KBM-7 (cell line): ENCODE data around the gene PLA2G2C.
"Not testable (repeated sequence)": the region's sequence is repeated elsewhere in the genome, so short reads cannot be mapped to it uniquely, and the experiment has no call there.

Experiments used
- DNase-seq: peaks from one replicate; pipeline ENCODE4 v3.0.0-alpha.2; 2015
- in situ Hi-C: fragments of 300-500 bp; cut with MboI; formaldehyde crosslinking; loops from 2 replicates; pipeline ENCODE4 v1.14.3; 2020; ENCODE audit warnings: low sequenced_read_pairs, low pct_unique_long_range_greater_than_20kb, mixed read lengths

PLA2G2C gene

DNA sequence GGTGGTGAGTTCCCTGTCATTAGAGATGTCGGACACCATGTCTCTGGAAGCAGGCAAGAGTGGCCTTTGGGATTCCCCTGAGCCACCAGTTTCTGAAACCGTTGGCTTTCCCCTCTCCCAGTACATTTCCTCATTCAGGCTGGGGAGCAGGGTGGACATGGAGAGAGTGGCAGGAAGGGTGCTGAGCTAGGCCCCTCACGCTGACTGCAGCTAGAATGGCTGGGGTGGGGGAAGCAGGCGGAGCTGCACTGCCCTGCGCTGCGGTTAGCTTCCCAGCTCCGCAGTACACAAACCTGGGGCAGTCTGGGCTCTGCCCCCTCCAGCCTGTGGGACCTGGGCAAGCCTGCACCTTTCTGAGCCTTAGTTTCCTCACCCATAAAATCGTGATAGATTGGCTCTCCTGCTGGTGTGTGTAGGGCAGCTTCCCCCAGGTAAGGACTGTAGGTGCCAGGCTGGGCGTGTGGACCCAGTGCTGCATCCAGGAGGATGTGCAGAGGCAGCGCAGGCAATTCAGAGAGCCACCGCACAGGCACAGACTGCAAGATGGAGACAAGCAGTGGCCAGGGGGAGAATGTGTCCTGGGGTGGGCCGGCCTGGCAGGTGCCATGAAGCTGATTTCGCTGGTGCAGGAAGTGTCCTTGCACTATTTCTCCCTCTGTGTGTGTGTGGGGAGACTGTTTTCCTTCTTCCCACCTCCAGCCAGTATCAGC, 44.2 kb downstream of the PLA2G2C start:
- no peak for DNase-seq
- in situ Hi-C loops, result no loop called here

DNA sequence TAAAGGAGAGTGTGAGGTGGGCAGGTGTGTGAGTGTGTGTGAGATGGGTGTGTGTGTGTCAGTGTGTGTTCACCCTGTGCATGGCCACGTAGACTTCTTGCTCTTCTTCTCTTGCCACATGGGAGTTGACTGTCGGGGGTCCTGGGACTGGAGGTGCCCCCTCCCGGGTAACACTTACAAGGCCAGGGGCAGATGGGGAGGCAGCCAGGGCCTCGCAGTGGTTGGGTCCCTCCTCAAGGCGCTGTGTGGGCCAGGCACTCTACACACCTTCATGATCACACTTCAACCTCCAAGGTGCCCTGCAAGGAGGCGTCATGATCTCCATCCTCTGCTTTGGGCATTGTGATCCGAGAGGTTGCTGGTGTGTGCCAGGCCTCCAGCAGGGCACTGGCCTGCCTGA, 44.9 kb downstream of the PLA2G2C start:
- in situ Hi-C loops, result no loop called here
- no peak for DNase-seq

DNA sequence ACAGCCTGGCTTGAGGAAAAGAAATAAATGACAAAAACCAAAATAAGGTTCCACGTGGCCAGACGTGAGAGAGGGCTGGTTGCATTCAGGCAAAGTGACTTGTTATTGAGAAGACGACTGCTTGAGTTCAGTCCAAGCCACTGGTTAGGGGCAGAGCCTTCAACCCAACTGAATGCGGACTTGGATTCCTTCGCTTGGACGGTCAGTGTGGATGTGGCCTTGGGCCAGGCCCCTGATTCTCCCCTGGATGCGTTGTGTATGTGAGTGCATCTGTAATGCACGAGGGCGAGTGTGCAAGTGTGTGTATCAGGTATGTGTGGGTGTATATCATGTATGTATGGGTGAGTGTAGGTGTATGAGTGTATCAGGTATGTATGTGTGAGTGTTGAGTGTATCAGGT, 45.3 kb downstream of the PLA2G2C start:
- in situ Hi-C loops, result no loop called here
- no peak for DNase-seq

DNA sequence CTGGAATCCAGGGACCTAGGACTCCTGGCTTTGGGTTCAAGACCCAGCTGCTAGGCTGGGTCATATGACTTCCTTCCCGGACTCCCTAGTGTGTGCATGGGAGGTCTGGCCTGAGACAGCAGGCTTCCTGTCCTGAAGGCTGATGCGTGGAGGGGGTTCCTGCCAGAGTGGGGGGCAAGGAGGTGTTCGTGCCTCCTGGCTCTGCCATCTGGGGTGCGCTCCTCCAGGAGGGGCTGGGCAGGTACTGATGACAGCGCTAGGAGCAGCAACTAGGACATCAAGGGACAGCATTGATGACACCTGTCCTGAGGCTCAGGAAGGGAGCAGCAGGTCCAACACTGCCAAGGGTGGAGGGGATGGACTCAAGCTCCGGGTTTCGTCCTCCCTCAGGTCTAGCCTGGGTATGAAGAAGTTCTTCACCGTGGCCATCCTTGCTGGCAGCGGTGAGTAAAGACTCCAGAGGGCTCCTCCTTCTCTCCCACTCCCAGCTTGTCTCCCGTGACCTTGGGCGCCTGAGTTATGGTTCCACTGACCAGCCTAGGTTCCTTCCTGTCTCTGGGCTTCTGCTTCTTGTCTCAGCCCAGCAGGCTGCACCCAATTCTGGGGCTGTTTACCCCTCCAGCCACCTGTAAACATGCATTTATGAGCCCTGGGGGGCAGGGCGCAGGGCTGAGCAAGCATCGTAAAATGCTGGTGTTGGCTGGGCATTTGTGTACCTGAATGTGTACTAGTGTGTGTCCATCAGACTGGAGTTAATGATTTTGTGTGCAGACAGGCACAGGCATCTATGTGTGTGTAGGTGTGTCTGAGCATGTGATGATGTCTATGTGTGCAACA, 46.3 kb downstream of the PLA2G2C start:
- in situ Hi-C loops, result no loop called here
- no peak for DNase-seq

DNA sequence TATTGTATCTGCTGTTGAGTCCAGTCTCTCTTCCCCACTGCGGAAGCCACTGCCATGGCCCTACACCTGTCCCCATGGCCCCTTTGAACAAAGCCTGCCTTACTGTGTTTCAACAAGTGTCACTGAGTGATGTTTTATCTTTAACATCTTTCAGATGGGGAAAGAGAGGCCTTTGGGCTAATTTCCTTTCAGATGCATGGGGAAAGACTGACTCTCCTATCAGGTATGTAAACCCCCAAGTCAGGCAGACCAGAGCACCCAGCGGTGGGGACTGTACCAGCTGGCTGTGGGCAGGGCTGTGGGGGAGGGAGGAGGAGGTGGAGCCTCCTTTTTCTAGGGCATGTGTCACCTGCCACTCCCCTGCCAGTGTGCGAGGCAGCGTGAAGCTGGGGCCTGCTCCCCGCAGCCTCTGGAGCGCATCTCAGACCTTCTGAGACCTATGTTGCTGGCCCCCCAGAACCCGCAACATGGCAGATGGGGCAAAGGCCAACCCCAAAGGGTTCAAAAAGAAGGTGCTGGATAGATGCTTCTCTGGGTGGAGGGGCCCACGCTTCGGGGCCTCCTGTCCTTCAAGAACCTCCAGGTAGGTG, 47.3 kb downstream of the PLA2G2C start, which contains the start of gene PLA2G2F:
TSS of gene PLA2G2F (plus strand) at position 363 of the 590 bp plus-strand sequence. CDS start at position 468, 105 bp downstream.
- no peak for DNase-seq

DNA sequence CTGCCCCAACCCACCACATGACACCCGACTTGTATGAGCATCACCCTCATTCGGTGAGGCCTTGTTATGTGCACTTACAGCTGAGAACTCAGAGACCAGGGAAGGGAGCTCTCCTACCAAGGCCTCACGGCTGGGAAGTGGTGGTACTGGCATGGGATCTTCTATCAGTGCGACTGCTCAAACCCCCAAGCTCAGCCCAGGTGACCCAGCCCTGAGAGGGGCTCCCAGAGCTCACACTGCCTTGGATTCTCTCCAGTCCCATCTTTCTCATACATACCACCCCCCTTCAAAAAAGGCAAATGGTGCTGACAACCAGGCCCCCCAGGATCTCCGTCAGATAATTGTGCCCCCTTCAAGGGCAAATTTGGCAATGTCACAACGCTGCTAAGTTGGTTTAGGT, 48.0 kb downstream of the PLA2G2C start:
- in situ Hi-C loops, result no loop called here
- no peak for DNase-seq

More for the DNA sequence above, 47.3 kb downstream of the PLA2G2C start, which contains the start of gene PLA2G2F:
- in situ Hi-C loops, result no loop called here

DNA sequence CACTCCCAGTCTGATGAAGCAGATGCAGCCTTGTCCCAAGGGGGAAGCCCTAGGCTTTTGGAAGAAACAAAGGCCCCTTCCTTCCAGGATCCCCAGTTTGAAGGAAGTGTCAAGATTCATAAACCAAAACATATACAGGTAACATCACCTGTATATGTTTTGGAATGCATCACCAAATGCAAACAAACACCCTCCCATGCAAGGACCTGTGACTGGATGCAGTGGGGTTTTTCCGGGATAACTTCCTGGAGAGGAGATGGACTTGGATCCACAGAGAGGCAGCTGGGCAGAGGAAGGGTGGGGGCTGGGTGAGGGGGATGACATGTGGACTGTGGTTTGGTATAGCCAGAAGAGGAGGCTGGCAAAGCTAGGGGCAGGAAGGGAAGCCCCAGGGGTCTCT, 48.7 kb downstream of the PLA2G2C start:
- DNase-seq, result no peak
- in situ Hi-C loops, result no loop called here

DNA sequence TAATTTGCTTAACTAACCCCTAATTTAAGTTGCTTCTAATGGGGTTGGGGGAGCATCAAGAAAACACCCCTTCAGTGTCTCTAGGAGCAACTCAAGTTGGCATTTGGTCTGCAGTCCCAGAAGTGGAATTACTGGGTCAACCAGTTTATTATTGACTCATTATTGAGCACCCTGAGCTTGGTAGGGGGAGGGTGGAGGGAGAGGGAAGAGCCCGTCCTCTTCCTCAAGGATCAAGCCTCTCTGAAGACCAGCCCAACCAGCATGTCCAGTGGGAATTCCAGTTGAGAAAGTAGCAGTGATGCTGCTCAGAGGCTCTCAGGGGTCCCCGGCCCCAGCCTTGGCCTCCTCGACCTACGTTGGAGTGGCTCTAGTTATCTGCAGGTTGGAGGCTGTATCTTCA, 49.3 kb downstream of the PLA2G2C start:
- in situ Hi-C loops, result no loop called here
- DNase-seq, result no peak

DNA sequence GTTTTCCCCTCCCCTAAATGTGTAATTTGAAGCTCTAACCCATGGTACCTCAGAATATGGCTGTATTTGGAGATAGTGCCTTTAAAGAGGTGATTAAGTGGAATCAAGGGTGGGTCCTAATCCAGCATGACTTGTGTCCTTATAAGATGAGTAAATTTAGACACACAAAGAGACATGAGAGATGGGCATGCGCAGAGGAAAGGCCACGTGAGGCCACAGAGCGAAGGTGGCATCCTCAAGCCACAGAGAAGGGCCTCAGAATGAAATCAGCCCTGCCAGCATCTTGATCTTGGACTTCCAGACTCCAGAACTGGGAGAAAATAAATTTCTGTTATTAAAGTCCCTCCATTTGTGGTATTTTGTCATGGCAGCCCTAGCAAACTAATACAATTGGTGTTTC, 50.1 kb downstream of the PLA2G2C start:
- no peak for DNase-seq
- in situ Hi-C loops, result no loop called here

DNA sequence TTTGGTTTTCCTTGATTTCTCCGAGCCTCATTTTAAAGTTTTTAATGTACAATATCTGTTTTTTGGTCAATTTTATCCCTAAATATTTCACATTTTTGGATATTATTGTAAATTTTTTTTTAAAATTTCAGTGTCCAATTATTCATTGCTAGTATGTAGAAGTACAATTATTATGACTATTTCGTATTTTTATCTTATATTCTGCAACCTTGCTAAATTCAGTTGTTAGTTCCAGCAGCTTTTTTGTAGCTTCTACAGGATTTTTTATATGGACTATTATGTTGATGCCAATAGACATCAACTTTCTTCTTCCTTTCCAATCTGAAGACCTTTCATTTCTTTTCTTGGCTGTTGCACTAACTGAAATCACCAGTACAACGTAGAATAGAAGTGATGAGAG, 51.3 kb downstream of the PLA2G2C start:
- in situ Hi-C loops, result no loop called here
- no peak for DNase-seq

DNA sequence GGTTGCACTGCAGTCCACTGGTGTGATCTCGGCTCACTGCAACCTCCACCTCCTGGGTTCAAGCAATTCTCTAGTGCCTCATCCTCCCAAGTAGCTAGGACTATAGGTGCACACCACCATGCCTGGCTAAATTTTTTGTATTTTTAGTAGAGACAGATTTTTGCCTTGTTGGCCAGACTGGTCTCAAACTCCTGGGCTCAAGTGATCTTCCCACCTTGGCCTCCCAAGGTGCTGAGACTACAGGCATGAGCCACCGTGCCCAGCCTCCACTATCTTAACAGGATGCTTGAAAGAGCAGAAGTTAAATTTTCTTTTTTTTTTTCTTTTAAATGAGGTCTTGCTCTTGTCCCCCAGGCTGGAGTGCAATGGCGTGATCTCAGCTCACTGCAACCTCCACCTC, 55.8 kb downstream of the PLA2G2C start:
- DNase-seq, in situ Hi-C loops: not testable (repeated sequence)

DNA sequence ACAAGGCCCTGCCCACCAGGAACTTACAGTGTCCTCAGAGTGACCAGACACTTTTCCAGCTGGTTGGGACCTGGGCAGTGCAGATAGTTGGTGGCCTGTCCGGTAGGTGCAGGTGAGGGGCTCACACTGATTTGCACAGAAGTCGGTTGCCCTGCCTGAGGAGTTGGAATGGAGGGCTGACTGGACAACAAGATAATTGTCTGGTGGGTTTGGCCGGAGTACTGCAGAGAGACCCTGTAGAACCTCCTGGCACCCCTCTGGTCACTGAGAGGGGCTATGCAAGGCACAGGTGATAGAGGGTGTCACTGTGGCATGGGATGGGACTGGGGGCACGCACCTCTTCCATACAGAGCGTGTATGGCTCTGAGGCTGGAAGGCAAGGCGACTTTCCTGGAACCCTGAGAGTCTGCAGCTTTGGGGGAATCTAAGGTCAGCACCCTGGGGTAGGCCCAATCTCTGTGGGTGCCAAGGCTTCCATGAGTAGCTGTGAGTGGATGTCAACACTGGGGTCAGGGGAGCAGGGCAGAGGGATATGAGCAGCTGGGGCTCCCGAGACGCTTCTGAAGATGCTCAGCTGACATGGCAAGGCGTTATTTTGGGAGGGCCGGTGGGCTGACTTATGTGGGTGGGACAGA, 59.4 kb downstream of the PLA2G2C start:
- no peak for DNase-seq
- in situ Hi-C loops, result no loop called here

DNA sequence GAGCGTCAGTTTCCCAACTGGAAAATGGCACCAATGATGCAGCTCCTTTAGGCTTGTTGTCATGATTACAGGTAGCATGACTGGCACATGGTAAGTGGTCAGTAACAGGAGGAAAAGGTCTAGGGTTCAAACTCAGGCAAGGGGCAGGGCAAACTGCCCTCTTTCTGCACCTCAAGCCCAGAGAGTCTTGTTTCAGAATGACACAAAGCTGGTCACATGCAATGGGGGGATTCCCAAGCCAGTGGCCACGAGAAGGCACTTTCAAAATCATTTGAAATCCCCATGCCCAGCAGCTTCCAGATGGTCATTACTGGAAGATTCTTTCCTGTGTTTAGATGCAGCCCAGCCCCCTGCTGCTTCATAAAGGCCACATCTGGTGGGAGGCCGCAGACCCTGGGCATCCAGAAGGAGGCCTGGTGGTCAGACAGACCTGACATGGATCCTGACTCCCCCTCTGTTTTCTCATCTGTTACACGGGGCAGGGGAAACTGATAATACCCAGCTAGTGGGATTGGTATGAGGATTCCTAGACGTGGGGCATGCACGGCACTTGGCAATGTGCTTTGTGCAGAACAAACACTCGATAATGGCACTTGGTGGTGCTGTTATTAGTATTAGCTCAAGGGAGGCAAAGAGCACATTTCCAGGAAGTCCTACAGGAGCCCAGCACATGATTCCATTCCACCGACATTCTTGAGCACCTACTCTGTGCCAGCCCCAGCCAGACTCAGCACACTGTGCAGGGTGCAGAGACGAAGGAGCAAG, 60.1 kb downstream of the PLA2G2C start:
- in situ Hi-C loops, result no loop called here
- no peak for DNase-seq

DNA sequence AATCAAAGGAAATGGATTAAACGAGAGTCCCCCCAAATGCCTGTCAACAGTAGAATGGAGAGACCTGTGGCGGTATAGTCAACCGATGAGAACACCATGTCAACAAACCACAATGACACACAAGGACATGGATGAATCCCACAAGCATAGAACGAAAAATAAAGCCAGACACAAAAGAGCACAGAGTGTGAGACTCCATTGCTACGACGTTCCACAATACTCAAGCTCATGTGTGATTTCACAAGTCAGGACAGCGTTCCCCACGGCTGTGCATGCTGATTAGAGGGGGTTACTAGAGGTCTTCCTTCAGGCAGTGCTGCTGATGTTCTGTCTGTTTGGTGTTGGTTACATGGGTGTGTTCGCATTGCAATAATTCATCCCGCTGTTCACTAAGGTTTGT, 61.2 kb downstream of the PLA2G2C start:
- no peak for DNase-seq
- in situ Hi-C loops, result no loop called here

DNA sequence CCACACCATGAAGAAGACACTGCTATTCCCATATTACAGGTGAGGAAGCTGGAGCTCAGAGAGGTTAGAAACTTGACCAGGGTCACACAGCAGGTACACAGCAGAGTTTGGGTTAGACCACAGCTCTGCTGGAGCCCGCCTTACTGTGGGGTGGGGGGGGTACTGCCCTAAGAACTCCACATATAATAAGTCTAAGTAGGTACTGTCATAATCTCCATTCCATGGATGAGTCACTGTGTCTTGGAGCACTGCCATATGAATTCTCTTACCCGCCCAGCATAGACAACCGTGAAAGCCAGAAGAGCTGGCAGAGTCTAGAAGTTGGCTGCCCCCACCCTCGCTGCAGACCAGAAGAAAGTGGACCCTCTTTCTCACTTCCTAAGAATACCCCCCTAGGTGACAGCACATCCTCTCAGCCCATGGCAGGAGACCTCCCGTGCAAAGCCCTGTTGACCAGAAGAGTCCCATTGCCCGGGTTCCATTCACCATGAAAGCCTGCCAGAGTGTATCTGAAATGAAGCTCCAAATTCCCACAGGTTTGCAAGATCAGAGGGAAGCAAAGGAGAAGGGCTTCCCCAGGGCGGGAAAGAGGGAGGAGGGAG, 61.8 kb downstream of the PLA2G2C start:
- peak; percentile 12 for DNase-seq
- in situ Hi-C loops, result no loop called here

DNA sequence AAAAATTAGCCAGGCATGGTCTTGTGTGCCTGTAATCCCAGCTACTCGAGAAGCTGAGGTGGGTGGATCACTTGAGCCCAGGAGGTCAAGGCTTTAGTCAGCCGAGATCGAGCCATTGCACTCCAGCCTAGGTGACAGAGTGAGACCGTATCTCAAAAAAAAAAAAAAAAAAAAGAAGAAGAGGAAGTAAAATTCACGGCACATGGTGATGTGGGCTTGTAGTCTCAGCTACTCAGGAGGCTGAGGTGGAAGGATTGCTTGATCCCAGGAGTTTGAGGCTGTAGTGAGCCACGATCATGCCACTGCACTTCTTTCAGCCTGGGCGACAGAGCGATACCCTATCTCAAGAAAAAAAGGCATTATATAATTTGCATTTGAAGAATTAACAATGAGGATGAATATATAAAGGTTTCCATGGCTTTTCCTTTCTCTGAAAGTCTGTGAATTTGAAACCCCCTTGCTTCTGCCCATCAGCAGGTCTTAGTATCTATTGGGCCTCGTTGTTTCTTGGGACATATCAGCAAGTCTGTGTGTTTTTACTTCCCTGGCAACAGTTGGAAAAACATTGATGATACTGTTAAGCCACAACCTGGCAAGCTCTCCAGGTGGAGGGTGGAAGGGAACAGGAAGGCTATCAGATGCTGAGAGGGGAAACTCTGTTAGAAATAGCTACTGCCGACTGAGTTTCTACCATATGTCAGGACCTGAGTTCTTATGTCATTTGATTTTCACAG, 62.4 kb downstream of the PLA2G2C start:
- in situ Hi-C loops, result no loop called here
- peak; percentile 41 for DNase-seq

DNA sequence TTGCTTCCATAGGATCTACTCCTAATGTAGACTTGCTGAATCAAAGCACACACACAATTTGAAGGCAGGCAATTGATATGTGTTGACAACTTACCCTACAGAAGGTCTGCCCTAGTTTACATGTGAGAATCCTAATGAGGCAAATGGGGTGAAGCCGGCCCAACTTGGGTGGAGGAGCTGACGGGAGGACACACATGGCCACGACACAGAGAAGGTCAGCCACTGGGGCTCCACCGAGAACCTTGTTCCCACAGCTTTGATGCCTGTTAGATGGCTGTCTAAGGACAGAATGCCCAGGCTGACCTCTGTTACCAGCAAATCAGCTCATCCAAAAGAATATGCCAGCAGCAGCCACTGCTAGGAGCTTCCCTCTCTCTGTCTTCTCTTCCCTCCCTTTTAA, 65.5 kb downstream of the PLA2G2C start:
- no peak for DNase-seq

DNA sequence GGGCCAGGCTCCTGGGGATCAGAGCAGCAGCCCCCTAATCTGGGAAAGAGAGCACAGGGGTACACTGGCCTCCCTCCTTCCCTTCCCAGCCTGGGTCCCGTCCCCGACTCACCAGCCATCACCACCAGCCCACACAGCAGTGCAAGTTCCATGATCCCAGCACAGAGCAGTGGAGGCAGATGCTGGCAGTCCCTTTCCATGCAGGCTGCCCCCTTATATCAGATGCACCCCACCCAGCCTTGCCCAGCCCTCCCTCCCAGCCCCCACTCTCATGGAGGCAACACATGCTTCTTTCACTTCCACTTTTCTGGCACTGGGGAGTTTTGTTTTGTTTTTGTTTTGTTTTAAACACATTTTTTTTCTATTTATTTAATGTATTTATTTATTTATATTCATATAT, 67.0 kb downstream of the PLA2G2C start, which contains the start of gene PLA2G2D:
TSS of gene PLA2G2D (minus strand) at position 190 of the 400 bp plus-strand sequence. CDS start at position 152, 38 bp downstream.
- in situ Hi-C loops, result no loop called here

More for the DNA sequence above, 65.5 kb downstream of the PLA2G2C start:
- in situ Hi-C loops, result no loop called here

More for the DNA sequence above, 67.0 kb downstream of the PLA2G2C start, which contains the start of gene PLA2G2D:
- no peak for DNase-seq
